Immature natural killer cell (primary cell): ENCODE data around the gene TECR. TPM values are rescaled to one million over a fixed set of nuclear protein-coding genes. Genes with fewer than 3 reads are reported as not detected.
A peak's percentile ranks its signal among the peaks of the same experiment; 100 is the strongest.

Experiments used
- DNase-seq, 3 donors: peaks; one replicate each; pipeline ENCODE4 v3.0.0; 2022; ENCODE audit warnings: mixed read lengths in 1 of 3
- H3K27ac Mint-ChIP-seq, 6 donors: one replicate each; pipeline ENCODE4 v1.8.0; 2020; ENCODE audit warnings: mixed read lengths in 6 of 6, mild to moderate bottlenecking in 5 of 6, inconsistent platforms in 4 of 6, moderate library complexity in 3 of 6
- H3K27me3 Mint-ChIP-seq, 3 donors: one replicate each; pipeline ENCODE4 v1.8.0; 2020 to 2021; ENCODE audit warnings: low read depth in 3 of 3, mild to moderate bottlenecking in 3 of 3, mixed read lengths in 3 of 3, moderate library complexity in 3 of 3, inconsistent platforms in 1 of 3
- H3K36me3 Mint-ChIP-seq, 3 donors: one replicate each; pipeline ENCODE4 v1.8.0; 2020; ENCODE audit warnings: mixed read lengths in 3 of 3, inconsistent platforms in 2 of 3, mild to moderate bottlenecking in 2 of 3
- H3K4me1 Mint-ChIP-seq, 2 donors: one replicate each; pipeline ENCODE4 v1.8.0; 2020; ENCODE audit warnings: inconsistent platforms in 2 of 2, mild to moderate bottlenecking in 2 of 2, mixed read lengths in 2 of 2, moderate library complexity in 1 of 2
- H3K4me3 Mint-ChIP-seq, 5 donors: one replicate each; pipeline ENCODE4 v1.8.0; 2020; ENCODE audit warnings: mild to moderate bottlenecking in 5 of 5, mixed read lengths in 5 of 5, inconsistent platforms in 3 of 5, moderate library complexity in 3 of 5
- H3K9me3 Mint-ChIP-seq, 6 donors: one replicate each; pipeline ENCODE4 v1.8.0; 2020; ENCODE audit warnings: mild to moderate bottlenecking in 6 of 6, mixed read lengths in 6 of 6, inconsistent platforms in 4 of 6, moderate library complexity in 3 of 6
- polyA plus RNA-seq, 3 donors: library from polyadenylated mRNA; unstranded; fragments of 300-500 nt; fragmentation: Illumina TruSeq; gene quantifications; one replicate each; pipeline ENCODE4 v1.2.3, GENCODE V29; 2021

Gene TECR
- polyA plus RNA-seq, 3 donors from 2014 or later, result 203 to 317 (median 289) TPM

GRCh38 chr19:14553042-14553938 lies 23.9 kb downstream of the TECR start:
- Mint-ChIP-seq H3K36me3 (peaks cover 4 to 11% (median 5%) of the 10 kb centered on the region in 3 donors), H3K27ac (peak overlapping the region in 5 of 6 donors; percentile 22 to 91 (median 79)), H3K4me3 (no peak overlapping the region), H3K27me3 (peaks cover 0 to 11% (median 8%) of the 10 kb centered on the region in 3 donors), H3K4me1 (peaks cover 50 to 53% of the 10 kb centered on the region in 2 donors), H3K9me3 (no peaks in the 10 kb centered on the region)
- DNase-seq, result no peak

DNA sequence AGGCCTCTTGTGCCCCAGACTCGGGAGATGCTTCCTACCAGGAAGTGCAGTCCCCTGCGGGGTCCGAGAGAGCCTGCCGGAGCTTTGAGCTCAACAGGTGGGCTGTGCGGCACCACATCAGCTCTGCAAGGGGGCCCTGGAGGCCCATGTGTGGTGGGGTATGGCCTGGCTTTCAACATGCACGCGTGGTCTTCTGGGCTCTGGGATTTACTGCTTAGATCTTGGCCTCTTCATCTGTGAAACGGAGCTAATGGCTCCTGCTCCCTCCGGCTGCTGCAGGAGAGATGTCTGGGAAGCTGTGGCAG lies 24.5 kb downstream of the TECR start:
- peaks cover 55 to 57% of the 10 kb centered on the region in 2 donors for H3K4me1 Mint-ChIP-seq
- H3K27me3 Mint-ChIP-seq, result peaks cover 0 to 11% (median 8%) of the 10 kb centered on the region in 3 donors
- DNase-seq, result no peak
- no peaks in the 10 kb centered on the region for H3K9me3 Mint-ChIP-seq
- H3K36me3 Mint-ChIP-seq, result peaks cover 4 to 11% (median 5%) of the 10 kb centered on the region in 3 donors
- H3K27ac Mint-ChIP-seq, result peak overlapping the region in 5 of 6 donors; percentile 64 to 91 (median 84)
- peak overlapping the region in 1 of 5 donors; percentile 14 for H3K4me3 Mint-ChIP-seq

- peak overlapping the region in 5 of 6 donors; percentile 31 to 91 (median 62) for H3K27ac Mint-ChIP-seq
- H3K9me3 Mint-ChIP-seq, result no peaks in the 10 kb centered on the region
- peaks cover 59 to 60% of the 10 kb centered on the region in 2 donors for H3K4me1 Mint-ChIP-seq
- no peak for DNase-seq
- H3K4me3 Mint-ChIP-seq, result no peak overlapping the region
- H3K27me3 Mint-ChIP-seq, result peaks cover 0 to 11% (median 8%) of the 10 kb centered on the region in 3 donors
- peaks cover 4 to 11% (median 5%) of the 10 kb centered on the region in 3 donors for H3K36me3 Mint-ChIP-seq
Measured at GRCh38 chr19:14554382-14554812, 25.0 kb downstream of the TECR start.

DNA sequence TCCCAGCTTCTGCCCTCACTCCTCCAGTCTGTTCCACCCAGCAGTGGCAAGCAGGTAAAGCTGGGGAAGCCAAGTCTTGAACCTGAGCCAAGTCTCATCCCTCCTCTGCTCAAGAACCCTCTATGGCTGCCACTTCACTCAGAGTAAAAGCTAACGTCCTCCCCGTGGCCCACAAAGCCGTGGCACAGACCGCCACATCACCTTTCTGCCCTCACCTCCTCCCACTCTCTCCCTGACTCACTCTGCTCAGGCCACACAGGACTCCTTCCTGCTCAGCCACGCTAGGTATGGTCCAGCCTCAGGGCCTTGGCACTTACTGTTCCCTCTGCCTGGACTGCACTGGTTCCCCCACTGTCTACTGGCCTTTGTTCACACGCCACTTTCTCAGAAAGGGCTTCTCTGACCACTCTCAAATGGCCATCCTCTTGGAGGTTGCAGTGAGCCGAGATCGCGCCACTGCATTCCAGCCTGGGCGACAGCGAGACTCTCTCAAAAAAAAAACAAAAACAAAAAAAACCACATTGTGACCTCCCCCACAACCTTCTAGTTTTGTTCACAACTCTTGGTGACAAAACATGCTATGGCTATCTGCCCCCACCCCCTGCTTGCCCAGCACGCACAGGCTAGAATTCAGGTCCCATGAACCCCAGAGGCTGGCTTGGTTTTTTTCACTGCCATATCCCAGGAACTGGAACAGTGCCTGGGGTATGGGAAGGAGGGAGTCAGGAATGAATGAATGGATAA lies 26.7 kb downstream of the TECR start:
- no peaks in the 10 kb centered on the region for H3K9me3 Mint-ChIP-seq
- peak overlapping the region; percentile 85 to 99 (median 94) for H3K27ac Mint-ChIP-seq
- peak; percentile 39 to 54 (median 48) for DNase-seq
- peaks cover 0 to 7% (median 0%) of the 10 kb centered on the region in 3 donors for H3K36me3 Mint-ChIP-seq
- peaks cover 0 to 11% (median 8%) of the 10 kb centered on the region in 3 donors for H3K27me3 Mint-ChIP-seq
- peak overlapping the region; percentile 70 to 81 (median 79) for H3K4me3 Mint-ChIP-seq
- peaks cover 56 to 58% of the 10 kb centered on the region in 2 donors for H3K4me1 Mint-ChIP-seq

DNA sequence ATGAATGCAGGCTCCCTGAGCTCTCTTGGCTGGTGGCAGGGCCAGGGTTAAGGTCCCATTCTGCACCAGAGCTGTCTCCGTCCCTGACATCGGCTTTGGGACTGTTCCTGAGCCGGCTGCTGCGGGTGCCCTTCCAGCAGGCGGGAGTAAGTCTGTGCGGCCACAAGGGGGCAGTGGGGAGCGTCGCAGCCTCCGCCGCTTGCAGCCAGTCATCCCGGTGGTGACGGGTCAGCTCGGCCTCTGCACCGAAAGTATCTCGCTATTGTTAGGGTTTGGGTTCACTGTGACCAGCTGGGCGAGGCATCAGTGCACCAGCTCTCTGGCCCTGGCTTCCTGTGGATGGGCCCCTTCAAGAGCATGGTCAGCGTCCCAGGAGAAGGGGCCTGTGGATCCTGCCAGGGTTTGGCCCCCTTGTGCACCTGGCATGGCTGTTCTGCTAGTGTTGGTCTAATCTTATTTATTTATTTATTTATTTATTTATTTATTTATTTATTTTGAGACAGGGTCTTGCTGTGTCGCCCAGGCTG lies 27.3 kb downstream of the TECR start:
- H3K36me3 Mint-ChIP-seq, result peaks cover 0 to 7% (median 0%) of the 10 kb centered on the region in 3 donors
- H3K4me3 Mint-ChIP-seq, result peak overlapping the region; percentile 70 to 81 (median 79)
- H3K4me1 Mint-ChIP-seq, result peaks cover 54 to 55% of the 10 kb centered on the region in 2 donors
- peak overlapping the region; percentile 85 to 99 (median 94) for H3K27ac Mint-ChIP-seq
- peak; percentile 71 to 76 (median 75) for DNase-seq
- no peaks in the 10 kb centered on the region for H3K9me3 Mint-ChIP-seq
- peaks cover 0 to 8% (median 5%) of the 10 kb centered on the region in 3 donors for H3K27me3 Mint-ChIP-seq

- Mint-ChIP-seq H3K27me3 (peaks cover 3 to 6% (median 6%) of the 10 kb centered on the region in 3 donors), H3K4me3 (peak overlapping the region in 4 of 5 donors; percentile 18 to 57 (median 38)), H3K27ac (peak overlapping the region; percentile 69 to 88 (median 80)), H3K36me3 (peaks cover 0 to 7% (median 0%) of the 10 kb centered on the region in 3 donors), H3K9me3 (no peaks in the 10 kb centered on the region), H3K4me1 (peaks cover 50 to 58% of the 10 kb centered on the region in 2 donors)
- no peak for DNase-seq
Measured at GRCh38 chr19:14558370-14559066, 29.1 kb downstream of the TECR start.

GRCh38 chr19:14559916-14560775 lies 30.8 kb downstream of the TECR start:
- H3K36me3 Mint-ChIP-seq, result peaks cover 0 to 7% (median 0%) of the 10 kb centered on the region in 3 donors
- H3K4me1 Mint-ChIP-seq, result peaks cover 52 to 64% of the 10 kb centered on the region in 2 donors
- H3K9me3 Mint-ChIP-seq, result no peaks in the 10 kb centered on the region
- DNase-seq, result no peak
- H3K27me3 Mint-ChIP-seq, result peaks cover 3 to 9% (median 6%) of the 10 kb centered on the region in 3 donors
- H3K27ac Mint-ChIP-seq, result peak overlapping the region; percentile 75 to 89 (median 82)
- peak overlapping the region in 2 of 5 donors; percentile 18 to 34 for H3K4me3 Mint-ChIP-seq

DNA sequence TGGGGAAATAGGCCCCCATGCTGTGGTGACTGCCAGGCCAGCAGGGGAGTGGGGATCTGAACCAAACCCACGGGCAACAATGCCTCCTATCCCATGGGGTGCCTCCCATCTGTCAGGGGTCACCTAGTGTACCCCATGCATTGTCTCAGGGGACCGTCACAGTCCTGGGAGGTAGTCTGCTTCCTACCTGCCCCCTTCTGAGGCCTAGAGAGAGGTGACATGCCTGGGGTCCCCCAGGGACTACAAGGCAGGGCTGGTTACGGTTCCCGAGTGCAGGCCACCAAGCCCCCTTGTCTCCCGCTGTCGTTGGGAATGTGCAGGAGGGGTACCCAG lies 31.3 kb downstream of the TECR start:
- H3K27me3 Mint-ChIP-seq, result peaks cover 3 to 8% (median 6%) of the 10 kb centered on the region in 3 donors
- peak overlapping the region in 2 of 5 donors; percentile 3 to 34 for H3K4me3 Mint-ChIP-seq
- H3K4me1 Mint-ChIP-seq, result peaks cover 56 to 64% of the 10 kb centered on the region in 2 donors
- DNase-seq, result no peak
- H3K36me3 Mint-ChIP-seq, result peaks cover 0 to 7% (median 0%) of the 10 kb centered on the region in 3 donors
- peak overlapping the region; percentile 75 to 89 (median 82) for H3K27ac Mint-ChIP-seq
- H3K9me3 Mint-ChIP-seq, result no peaks in the 10 kb centered on the region

DNA sequence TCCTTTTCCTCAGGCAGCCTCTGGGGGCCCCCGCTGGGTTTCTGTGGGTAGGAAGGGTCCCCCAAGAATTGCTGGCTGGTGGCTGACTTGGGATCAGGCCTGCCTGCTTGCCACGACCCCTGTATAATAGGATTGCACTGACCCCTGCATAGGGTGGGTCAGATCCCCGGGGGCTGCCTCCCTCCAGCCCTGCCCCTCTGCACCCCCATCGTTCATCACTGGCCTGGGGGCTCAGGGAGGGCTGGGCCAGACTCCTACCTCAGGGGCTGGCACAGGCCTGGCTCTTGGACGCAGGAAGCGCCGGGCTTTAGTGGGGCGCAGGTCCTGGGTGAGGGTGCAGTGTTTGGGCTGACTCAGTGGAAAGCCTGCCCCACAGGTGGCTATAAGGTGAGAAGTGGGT lies 31.9 kb downstream of the TECR start:
- Mint-ChIP-seq H3K36me3 (peaks cover 0 to 2% (median 0%) of the 10 kb centered on the region in 3 donors), H3K4me3 (peak overlapping the region in 4 of 5 donors; percentile 85 to 87 (median 86)), H3K9me3 (no peaks in the 10 kb centered on the region), H3K27ac (peak overlapping the region; percentile 90 to 98 (median 96)), H3K4me1 (peaks cover 55 to 64% of the 10 kb centered on the region in 2 donors), H3K27me3 (peaks cover 3 to 5% (median 3%) of the 10 kb centered on the region in 3 donors)
- DNase-seq, result no peak

- peak overlapping the region; percentile 76 to 87 (median 86) for H3K4me3 Mint-ChIP-seq
- H3K4me1 Mint-ChIP-seq, result peaks cover 54 to 63% of the 10 kb centered on the region in 2 donors
- peak overlapping the region; percentile 90 to 98 (median 96) for H3K27ac Mint-ChIP-seq
- no peaks in the 10 kb centered on the region for H3K9me3 Mint-ChIP-seq
- peaks cover 2 to 5% (median 3%) of the 10 kb centered on the region in 3 donors for H3K27me3 Mint-ChIP-seq
- H3K36me3 Mint-ChIP-seq, result no peaks in the 10 kb centered on the region
- peak; percentile 72 to 78 (median 75) for DNase-seq
Measured at GRCh38 chr19:14561847-14562351, 32.5 kb downstream of the TECR start.

DNA sequence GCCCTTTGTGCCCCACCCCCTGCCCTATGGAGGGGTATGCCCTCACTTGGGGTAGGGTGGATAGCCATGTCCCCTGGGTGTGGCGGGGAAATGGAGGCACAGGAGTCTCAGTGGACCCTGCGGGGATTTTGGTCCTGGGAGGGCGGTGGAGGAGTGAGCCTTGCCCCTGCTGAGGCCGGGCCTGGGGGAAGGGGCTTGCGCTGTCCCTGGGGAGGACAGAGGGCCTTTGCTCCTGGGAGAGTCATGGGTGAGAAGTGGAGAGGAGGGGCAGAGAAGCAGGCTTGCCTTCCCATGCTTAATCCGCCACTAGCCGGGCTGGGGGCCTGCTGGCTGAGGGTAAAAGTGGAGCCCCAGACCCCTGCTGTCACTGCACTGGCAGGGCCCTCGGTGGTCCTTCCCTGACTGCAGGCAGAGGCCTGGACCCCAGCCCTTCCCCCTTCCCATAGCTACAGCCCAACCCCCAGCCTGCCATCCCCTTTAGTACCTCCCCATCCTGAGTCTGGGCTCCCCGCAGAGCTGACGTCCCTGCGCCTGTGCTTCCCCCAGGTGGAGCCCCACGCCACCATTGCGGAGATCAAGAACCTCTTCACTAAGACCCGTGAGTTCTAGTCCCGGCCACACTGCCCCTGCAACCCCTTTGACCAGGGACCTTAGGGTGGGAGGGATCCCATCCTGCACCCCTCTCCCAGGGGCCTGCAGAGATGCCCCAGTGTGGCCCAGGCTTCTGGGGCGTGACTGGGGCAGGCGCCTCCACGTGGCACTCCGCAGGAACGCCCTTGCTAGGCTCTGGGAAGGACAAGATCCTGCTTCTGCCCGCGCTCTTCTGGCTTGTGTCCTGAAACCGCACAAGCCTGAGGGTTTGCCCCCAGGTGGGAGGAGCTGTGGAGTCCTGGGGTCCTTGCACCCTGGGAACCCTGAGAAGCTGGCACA lies 33.5 kb downstream of the TECR start:
- Mint-ChIP-seq H3K27ac (peak overlapping the region; percentile 90 to 98 (median 96)), H3K27me3 (peaks cover 3 to 6% (median 4%) of the 10 kb centered on the region in 3 donors), H3K4me3 (peak overlapping the region; percentile 76 to 87 (median 86)), H3K9me3 (no peaks in the 10 kb centered on the region), H3K4me1 (peaks cover 63 to 71% of the 10 kb centered on the region in 2 donors), H3K36me3 (no peaks in the 10 kb centered on the region)
- no peak for DNase-seq
